K562 (cell line): ENCODE measurements around the gene COMMD1. TPM values are rescaled to one million over a fixed set of nuclear protein-coding genes. Genes with fewer than 3 reads are reported as not detected.

Experiments
- ATAC-seq: fragments of 200-7000 bp; cut with Tn5 transposase; 3 replicates; pipeline ENCODE4 v1.9.1; 2020; ENCODE audit warnings: moderate library complexity
- BruUV-seq: library from RNA; stranded (reverse); fragments of 400-500 nt; replicated peaks from 2 replicates; lab custom pipeline; 2021; lab: Mats Ljungman, UMichigan
- CTCF ChIA-PET: fragments of 300-600 bp; formaldehyde crosslinking; extraction: SDS; loops from one replicate; lab custom pipeline; 2021; ENCODE audit warnings: low intra/inter-chr PET ratio; lab: Yijun Ruan, JAX
- POLR2A ChIA-PET: fragments of 300-600, 350-650 bp; sonication (Branson Sonifier 250); formaldehyde crosslinking; extraction: SDS; loops from one replicate; lab custom pipeline; 2021; ENCODE audit warnings: antibody characterized with exemption, inconsistent platforms; lab: Yijun Ruan, JAX
- DNase-seq, 4 experiments: peaks; one replicate each; pipeline versions ENCODE4 v3.0.0 to v3.0.0-alpha.2; 2011 to 2018; ENCODE audit warnings: low spot score in 3 of 4, mixed read lengths in 3 of 4; ENCODE audit errors: extremely low read depth in 1 of 4
- FAIRE-seq: peaks from 2 replicates; lab custom pipeline; 2011; peaks lifted over from hg19 to GRCh38; lab: Jason Lieb, UNC
- H2AFZ ChIP-seq: 2 replicates; pipeline ENCODE4 v1.6.0; 2011; ENCODE audit warnings: low read depth, low read length, control low read depth, inconsistent platforms
- H3K27ac ChIP-seq: fragments of 200-600 bp; 3 replicates; pipeline ENCODE4 v1.8.0; 2011; ENCODE audit warnings: low read depth, mild to moderate bottlenecking, control low read depth, inconsistent platforms, low read length, moderate library complexity, mixed read lengths; ENCODE audit errors: extremely low read depth
- H3K27me3 ChIP-seq, 2 experiments: fragments of 300-600 bp in 1 of 2; 2 replicates in 1 of 2; 3 replicates in 1 of 2; pipeline versions ENCODE4 v1.6.0 to v1.8.0; 2011; ENCODE audit warnings: inconsistent platforms in 2 of 2, low read length in 2 of 2, mild to moderate bottlenecking in 1 of 2, mixed read lengths in 1 of 2, moderate library complexity in 1 of 2; ENCODE audit not compliant: control insufficient read depth in 2 of 2, insufficient read depth in 2 of 2
- H3K36me3 ChIP-seq: fragments of 300-600 bp; 3 replicates; pipeline ENCODE4 v1.8.0; 2011; ENCODE audit warnings: mild to moderate bottlenecking, low read length, inconsistent platforms; ENCODE audit not compliant: control insufficient read depth, insufficient read depth
- H3K4me1 ChIP-seq, 2 experiments: fragments of 200-600 bp in 1 of 2; replicated peaks in 1 of 2; 2 replicates in 1 of 2; 3 replicates in 1 of 2; pipeline versions ENCODE4 v1.5.1 to v1.8.0; 2011; ENCODE audit warnings: inconsistent platforms in 2 of 2, low read length in 2 of 2, mild to moderate bottlenecking in 1 of 2, mixed read lengths in 1 of 2, moderate library complexity in 1 of 2; ENCODE audit not compliant: control insufficient read depth in 2 of 2, insufficient read depth in 2 of 2
- H3K4me2 ChIP-seq: 2 replicates; pipeline ENCODE4 v1.6.1; 2011; ENCODE audit warnings: low read length, control low read depth, inconsistent platforms, mixed read lengths; ENCODE audit not compliant: insufficient read depth
- H3K4me3 ChIP-seq: fragments of 200-600 bp; sonication (generic), shearing (Covaris generic); 2 replicates; pipeline ENCODE4 v1.5.1; 2016; ENCODE audit warnings: control low read depth, inconsistent platforms
- H3K79me2 ChIP-seq: fragments of 200-600 bp; 3 replicates; pipeline ENCODE4 v1.8.0; 2011; ENCODE audit warnings: low read length, inconsistent platforms; ENCODE audit not compliant: control insufficient read depth, insufficient read depth
- H3K9ac ChIP-seq, 2 experiments: 2 replicates each; pipeline versions ENCODE4 v1.6.0 to v1.6.1; 2011; ENCODE audit warnings: low read depth in 2 of 2, low read length in 2 of 2, control low read depth in 1 of 2, inconsistent platforms in 1 of 2, mild to moderate bottlenecking in 1 of 2, mixed read lengths in 1 of 2; ENCODE audit not compliant: insufficient read depth in 1 of 2
- H3K9me1 ChIP-seq: one replicate; pipeline ENCODE4 v1.6.0; 2011; ENCODE audit warnings: inconsistent platforms, mild to moderate bottlenecking, low read length, moderate library complexity; ENCODE audit not compliant: control insufficient read depth, insufficient read depth
- H3K9me3 ChIP-seq: replicated peaks from 2 replicates; pipeline ENCODE4 v1.5.1; 2011; ENCODE audit warnings: low read depth, low read length, inconsistent platforms; ENCODE audit not compliant: control insufficient read depth, insufficient read depth
- H4K20me1 ChIP-seq: replicated peaks from 2 replicates; pipeline ENCODE4 v1.6.1; 2011; ENCODE audit warnings: low read length, inconsistent platforms, mixed read lengths; ENCODE audit not compliant: control insufficient read depth, insufficient read depth
- GABPA ChIP-seq: fragments of 200-800 bp; sonication (Bioruptor generic); conservative IDR thresholded peaks from 2 replicates; pipeline ENCODE4 v1.6.1; 2016; ENCODE audit warnings: low read depth, missing genetic modification characterization, missing compliant biosample characterization
- HBP1 ChIP-seq: fragments of 450-650 bp; formaldehyde crosslinking; IDR thresholded peaks from 2 replicates; pipeline ENCODE4 v1.4.0; 2022; ENCODE audit warnings: missing genetic modification characterization
- HDAC8 ChIP-seq: fragments of 450-650 bp; IDR thresholded peaks from 2 replicates; pipeline ENCODE4 v1.6.1; 2016; ENCODE audit warnings: mild to moderate bottlenecking, missing genetic modification characterization, moderate library complexity, missing compliant biosample characterization
- MXI1 ChIP-seq: IDR thresholded peaks from 2 replicates; pipeline ENCODE4 v1.6.1; 2011; ENCODE audit warnings: low read depth, mild to moderate bottlenecking, improper control_type of control experiment, low read length
- RAD21 ChIP-seq, 2 experiments: fragments of 250-450 bp in 1 of 2; fragments of 450-650 bp in 1 of 2; sonication (Bioruptor Pico) in 1 of 2; formaldehyde crosslinking in 1 of 2; IDR thresholded peaks in 1 of 2; conservative IDR thresholded peaks in 1 of 2; 2 replicates each; pipeline versions ENCODE4 v1.4.0 to v1.8.0; 2020 to 2022; ENCODE audit warnings: mild to moderate bottlenecking in 2 of 2, moderate library complexity in 1 of 2
- WGBS: fragments of 100-300 bp; shearing (Covaris generic); methylation state at CpG from one replicate; pipeline ENCODE4 v1.1.6; 2016; ENCODE audit warnings: low coverage, mixed read lengths; ENCODE audit not compliant: insufficient coverage; ENCODE audit errors: missing lambda C conversion rate; 5-methylcytosine and 5-hydroxymethylcytosine counted together
- in situ Hi-C: fragments of 300-500 bp; cut with MboI; formaldehyde crosslinking; loops from 4 replicates; pipeline ENCODE4 v1.15.0; 2018; ENCODE audit warnings: inconsistent platforms, mixed read lengths
- intact Hi-C: fragments of 100-400 bp; cut with micrococcal nuclease; formaldehyde crosslinking; loops from 2 replicates; pipeline ENCODE4 v1.14.2; 2022
- polyA plus RNA-seq, 8 experiments: library from polyadenylated mRNA; depleted of rRNA in 4 of 8; stranded (reverse) in 5 of 8; unstranded in 3 of 8; fragments of >200 nt; fragmentation: Nextera tagmentation in 2 of 8; fragmentation: Illumina TruSeq in 1 of 8; extraction: Ambion mirVana in 2 of 8; extraction: Trizol in 1 of 8; gene quantifications; 2 replicates each; pipeline versions ENCODE4 v1.2.1 to v1.2.3, GENCODE V29; 2011 to 2014; ENCODE audit warnings: inconsistent platforms in 1 of 8, missing spikeins in 1 of 8
- total RNA-seq, 7 experiments: library from RNA; depleted of rRNA in 6 of 7; stranded (reverse); fragments of >200 nt in 6 of 7; fragmentation: Illumina TruSeq in 2 of 7; extraction: Trizol in 2 of 7; gene quantifications; 2 replicates each; pipeline versions ENCODE4 v1.2.1 to v1.2.3, GENCODE V29; 2011 to 2021; ENCODE audit warnings: low replicate concordance in 1 of 7

Gene COMMD1
- total and polyA plus RNA-seq, 9 of the 15 experiments (the other 6 are each of a cell fraction or from before 2014, with no cell fraction given), result 14.4 to 77.0 (median 21.4) TPM

DNA sequence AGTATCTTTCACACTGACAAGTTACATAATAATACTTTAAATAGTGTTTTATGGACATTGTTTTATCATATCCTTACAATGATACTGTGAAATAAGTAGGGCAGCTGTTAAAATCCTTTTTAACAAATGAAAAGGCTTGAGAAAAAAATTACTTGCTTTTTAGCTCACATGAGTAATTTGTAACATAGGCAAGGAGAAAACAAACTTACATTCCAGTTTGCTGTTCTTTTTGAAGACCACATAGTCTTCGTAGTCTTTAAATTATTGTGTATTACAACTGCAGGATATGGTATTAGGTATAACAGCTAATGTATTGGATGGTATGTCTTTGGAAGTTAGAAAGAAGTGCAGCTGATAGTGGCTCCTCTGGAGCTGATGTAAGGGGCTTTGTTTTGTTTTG, 130.8 kb downstream of the COMMD1 start:
- in situ Hi-C loops, result no loop called here
- 37% methylated on average over 1 of the region's 1 CpG for WGBS
- no peaks in the 10 kb centered on the region for H4K20me1 ChIP-seq
- no peaks in the 10 kb centered on the region for H3K27me3 ChIP-seq
- POLR2A ChIA-PET, result interaction anchor here (0.6 kb wide), 1 partner anchor 134 kb away, joined by 3 read pairs; no protein-coding TSS in a partner anchor
- no TSS peak for BruUV-seq
- DNase-seq, result no peak
- H3K79me2 ChIP-seq, result no peaks in the 10 kb centered on the region
- no peak overlapping the region for H3K4me2 ChIP-seq
- H3K36me3 ChIP-seq, result no peaks in the 10 kb centered on the region
- no peaks in the 10 kb centered on the region for H3K9me1 ChIP-seq
- CTCF ChIA-PET, result no interaction called here
- H3K27ac ChIP-seq, result no peak overlapping the region
- no peak overlapping the region for H2AFZ ChIP-seq
- no peak overlapping the region for H3K9ac ChIP-seq
- peaks cover 0 to 4% of the 10 kb centered on the region in 2 experiments; a peak in 2 of 5 replicates for H3K4me1 ChIP-seq
- intact Hi-C loops, result no loop called here
- FAIRE-seq, result no peak
- TF ChIP-seq HBP1 (CRISPR knock-in tag) (no peak), RAD21 (CRISPR knock-in tag; conservative IDR thresholded peaks at IDR 0.05 in 1 of 2, IDR thresholded peaks at IDR 0.05 in 1 of 2) (no peak), MXI1 (no peak), GABPA (tag) (no peak), HDAC8 (tag) (no peak)
- no peaks in the 10 kb centered on the region for H3K9me3 ChIP-seq
- no peak overlapping the region for H3K4me3 ChIP-seq
- no peak for ATAC-seq
